ENCODE measurements around the gene MINDY3. TPM values are rescaled to one million over a fixed set of nuclear protein-coding genes. Genes with fewer than 3 reads are reported as not detected.

Gene MINDY3
- polyA plus RNA-seq, 1 donor (not counting 4 experiments of a cell fraction or from before 2014, with no cell fraction given): 22.1 TPM

GRCh38 chr10:15751046-15751445, 109.3 kb downstream of the MINDY3 start:
- no peak for TF ChIP-seq EZH2 (IDR thresholded peaks at IDR 0.05; ENCODE audit: low read length)
- TF ChIP-seq CTCF (optimal IDR thresholded peaks at IDR 0.05 in 1 of 3, IDR thresholded peaks at IDR 0.05 in 1 of 3, conservative IDR thresholded peaks at IDR 0.05 in 1 of 3; ENCODE audit: extremely low read depth in 1 of 3, insufficient read depth in 2 of 3, low read length in 3 of 3): no peak
- no peaks in the 10 kb centered on the region for H3K4me1 ChIP-seq (ENCODE audit: control insufficient read depth, extremely low read depth, insufficient read depth, low read length)
- no peaks in the 10 kb centered on the region for H3K36me3 ChIP-seq (ENCODE audit: control insufficient read depth in 2 of 2, extremely low read depth in 1 of 2, insufficient read depth in 2 of 2, low read length in 2 of 2)
- dilution Hi-C loops (cut with MboI; ENCODE audit: extremely low pct_ligation_motif_present, low sequenced_read_pairs): no loop called here
- DNase-seq (ENCODE audit: low read depth, low spot score) (no peak), FAIRE-seq (no peak)
- no peaks in the 10 kb centered on the region for H3K9me1 ChIP-seq (ENCODE audit: control insufficient read depth, extremely low read depth, insufficient read depth, low read length)
- H4K20me1 ChIP-seq (ENCODE audit: control insufficient read depth, extremely low read depth, insufficient read depth, low read length): no peaks in the 10 kb centered on the region
- H2AFZ ChIP-seq (ENCODE audit: control insufficient read depth, low read length): no peak overlapping the region
- H3K9ac ChIP-seq (ENCODE audit: control insufficient read depth, extremely low read depth, insufficient read depth, low read length): no peak overlapping the region
- no peak overlapping the region for H3K4me2 ChIP-seq (ENCODE audit: control insufficient read depth, extremely low read depth, insufficient read depth, low read depth, low read length)
- no peaks in the 10 kb centered on the region for H3K9me3 ChIP-seq (ENCODE audit: control insufficient read depth, low read depth, low read length)
- H3K4me3 ChIP-seq (ENCODE audit: control insufficient read depth in 2 of 3, extremely low read depth in 1 of 3, insufficient read depth in 2 of 3, low read depth in 1 of 3, low read length in 3 of 3): no peak overlapping the region
- no peaks in the 10 kb centered on the region for H3K27me3 ChIP-seq (ENCODE audit: control insufficient read depth, extremely low read depth, insufficient read depth, low read length)
- H3K79me2 ChIP-seq (ENCODE audit: control insufficient read depth, insufficient read depth, low read length): no peaks in the 10 kb centered on the region
- no peak overlapping the region for H3K27ac ChIP-seq (ENCODE audit: control insufficient read depth, insufficient read depth, low read length)

GRCh38 chr10:15748126-15748525, 112.2 kb downstream of the MINDY3 start:
- Histone ChIP-seq H3K27me3 (ENCODE audit: control insufficient read depth, extremely low read depth, insufficient read depth, low read length) (no peaks in the 10 kb centered on the region), H3K9ac (ENCODE audit: control insufficient read depth, extremely low read depth, insufficient read depth, low read length) (no peak overlapping the region), H3K4me1 (ENCODE audit: control insufficient read depth, extremely low read depth, insufficient read depth, low read length) (no peaks in the 10 kb centered on the region), H3K36me3 (ENCODE audit: control insufficient read depth in 2 of 2, extremely low read depth in 1 of 2, insufficient read depth in 2 of 2, low read length in 2 of 2) (no peaks in the 10 kb centered on the region), H3K4me3 (ENCODE audit: control insufficient read depth in 2 of 3, extremely low read depth in 1 of 3, insufficient read depth in 2 of 3, low read depth in 1 of 3, low read length in 3 of 3) (no peak overlapping the region), H3K4me2 (ENCODE audit: control insufficient read depth, extremely low read depth, insufficient read depth, low read depth, low read length) (no peak overlapping the region), H2AFZ (ENCODE audit: control insufficient read depth, low read length) (no peak overlapping the region), H3K9me1 (ENCODE audit: control insufficient read depth, extremely low read depth, insufficient read depth, low read length) (no peaks in the 10 kb centered on the region), H3K79me2 (ENCODE audit: control insufficient read depth, insufficient read depth, low read length) (no peaks in the 10 kb centered on the region), H3K9me3 (ENCODE audit: control insufficient read depth, low read depth, low read length) (no peaks in the 10 kb centered on the region), H4K20me1 (ENCODE audit: control insufficient read depth, extremely low read depth, insufficient read depth, low read length) (no peaks in the 10 kb centered on the region), H3K27ac (ENCODE audit: control insufficient read depth, insufficient read depth, low read length) (no peak overlapping the region)
- dilution Hi-C loops (cut with MboI; ENCODE audit: extremely low pct_ligation_motif_present, low sequenced_read_pairs): no loop called here
- no peak for DNase-seq (ENCODE audit: low read depth, low spot score)
- FAIRE-seq: no peak
- TF ChIP-seq EZH2 (IDR thresholded peaks at IDR 0.05; ENCODE audit: low read length) (no peak), CTCF (optimal IDR thresholded peaks at IDR 0.05 in 1 of 3, IDR thresholded peaks at IDR 0.05 in 1 of 3, conservative IDR thresholded peaks at IDR 0.05 in 1 of 3; ENCODE audit: extremely low read depth in 1 of 3, insufficient read depth in 2 of 3, low read length in 3 of 3) (no peak)

All from keratinocyte (primary cell).